GM19438 (cell line): ENCODE results near the gene HNRNPU.

Experiments used
- ATAC-seq: cut with Tn5 transposase; IDR thresholded peaks from one replicate; pipeline ENCODE4 v1.9.1; 2021; ENCODE audit warnings: low read depth; ENCODE audit not compliant: unreplicated experiment

The HNRNPU gene

DNA sequence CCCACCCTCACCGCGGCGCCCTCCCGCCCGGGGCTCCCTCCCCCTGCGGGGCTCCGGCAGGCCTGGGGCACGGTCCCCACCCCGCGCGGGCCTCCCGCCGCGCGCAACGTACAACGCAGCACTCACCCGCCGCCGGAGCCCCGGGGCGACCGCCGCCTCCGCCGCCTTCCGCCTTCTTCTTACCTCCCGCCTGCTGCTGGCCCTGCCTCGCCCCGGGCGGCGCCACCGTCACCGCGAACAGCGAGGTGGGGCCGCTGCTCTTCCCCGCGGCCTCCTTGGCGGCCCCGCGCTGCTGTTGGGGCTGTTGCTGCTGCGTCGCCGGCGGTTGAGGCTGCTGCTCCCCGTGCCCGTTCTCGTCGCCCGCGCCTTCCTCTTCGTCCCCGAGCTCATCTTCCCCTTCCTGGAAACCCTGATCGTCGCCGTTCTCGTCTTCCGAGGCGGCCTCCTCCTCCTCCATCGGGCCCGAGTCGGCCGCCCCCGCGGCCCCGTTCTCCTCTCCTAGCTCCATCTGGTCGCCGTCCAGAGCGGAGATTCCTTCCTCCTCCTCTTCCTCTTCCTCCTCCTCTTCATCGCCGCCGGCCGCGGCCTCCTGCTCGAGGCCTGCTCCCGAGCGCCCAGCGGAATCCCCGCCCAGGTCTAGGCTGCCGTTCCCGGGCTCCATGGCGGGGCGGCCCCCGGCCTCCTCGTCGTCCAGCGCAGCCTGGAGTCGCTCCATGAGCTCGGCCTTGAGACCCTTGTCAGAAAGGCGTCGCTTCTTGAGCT is 671 bp downstream of the HNRNPU start:
- ATAC-seq = peak; percentile 9

DNA sequence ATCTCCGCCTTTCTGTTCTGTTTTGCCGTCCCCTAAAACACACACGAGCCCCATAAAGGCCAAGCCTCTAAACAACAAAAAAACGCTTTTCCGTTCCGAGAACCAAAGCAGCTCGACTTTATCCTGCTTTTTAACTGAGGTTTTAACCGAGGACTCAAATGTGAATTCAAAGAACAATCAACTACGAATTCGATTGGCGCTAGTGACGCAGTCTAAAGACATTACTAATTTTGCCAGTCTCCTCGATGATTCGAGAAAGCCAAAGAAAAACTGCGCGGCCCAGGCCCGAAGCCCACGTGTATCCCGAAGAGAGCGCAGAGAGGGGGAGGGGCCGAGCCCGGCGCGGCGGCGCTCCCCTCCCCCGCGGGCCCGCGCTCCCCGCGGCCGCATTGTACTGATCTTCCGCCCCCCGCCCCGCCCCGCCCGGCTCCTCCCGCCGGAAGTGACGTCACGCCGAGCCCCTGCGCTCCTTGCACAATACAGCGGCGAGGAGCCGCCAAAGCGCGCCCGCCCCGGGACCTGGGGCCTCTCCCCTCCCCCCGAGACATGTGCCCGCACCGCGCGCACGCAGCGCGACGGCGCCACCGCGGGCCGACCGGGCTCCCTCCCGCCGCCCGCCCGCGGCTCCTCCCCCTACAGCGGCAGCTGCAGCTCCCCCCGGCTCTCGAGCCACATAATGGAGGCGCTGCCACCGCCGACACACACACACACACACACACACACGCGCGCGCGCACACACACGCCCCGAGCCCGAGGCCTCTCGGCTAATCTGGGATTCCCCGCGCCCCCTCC is 1.4 kb downstream of the HNRNPU start:
- ATAC-seq = peak; percentile 49

DNA sequence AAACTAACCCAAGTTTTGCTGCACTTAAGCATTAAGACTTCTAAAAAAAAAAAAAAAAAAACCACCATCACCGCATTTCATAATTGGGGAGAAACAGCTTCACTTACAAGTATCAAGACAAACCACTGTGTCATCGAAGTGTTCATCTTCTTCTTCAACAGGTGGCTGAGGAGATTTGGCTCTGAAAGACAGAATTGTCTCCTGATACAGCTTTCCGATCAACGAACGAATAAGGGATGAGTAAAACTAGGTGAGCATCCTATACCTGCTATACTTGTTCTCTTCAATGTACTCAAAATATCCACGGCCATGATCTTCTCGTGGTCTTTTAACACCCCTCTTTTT is 2.0 kb downstream of the HNRNPU start:
- ATAC-seq = no peak

DNA sequence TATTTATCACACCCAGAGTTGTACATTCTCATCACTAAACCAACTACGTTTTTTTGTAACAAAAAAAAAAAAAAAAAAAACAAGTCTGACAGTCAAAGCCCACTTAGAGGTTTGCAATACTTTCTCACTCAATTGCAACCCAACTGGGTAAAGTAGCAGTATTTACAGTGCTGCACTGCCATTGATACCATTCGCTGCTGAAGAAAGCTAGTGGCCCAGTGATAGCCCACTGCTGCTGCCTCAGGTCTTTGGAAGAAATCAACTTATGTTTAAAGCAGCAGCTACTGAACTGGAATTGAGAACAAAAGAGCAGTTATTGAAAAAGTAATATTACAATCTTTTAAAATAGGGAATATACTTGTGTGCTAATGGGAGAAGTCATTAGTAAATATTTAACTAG is 2.7 kb downstream of the HNRNPU start:
- ATAC-seq = no peak

DNA sequence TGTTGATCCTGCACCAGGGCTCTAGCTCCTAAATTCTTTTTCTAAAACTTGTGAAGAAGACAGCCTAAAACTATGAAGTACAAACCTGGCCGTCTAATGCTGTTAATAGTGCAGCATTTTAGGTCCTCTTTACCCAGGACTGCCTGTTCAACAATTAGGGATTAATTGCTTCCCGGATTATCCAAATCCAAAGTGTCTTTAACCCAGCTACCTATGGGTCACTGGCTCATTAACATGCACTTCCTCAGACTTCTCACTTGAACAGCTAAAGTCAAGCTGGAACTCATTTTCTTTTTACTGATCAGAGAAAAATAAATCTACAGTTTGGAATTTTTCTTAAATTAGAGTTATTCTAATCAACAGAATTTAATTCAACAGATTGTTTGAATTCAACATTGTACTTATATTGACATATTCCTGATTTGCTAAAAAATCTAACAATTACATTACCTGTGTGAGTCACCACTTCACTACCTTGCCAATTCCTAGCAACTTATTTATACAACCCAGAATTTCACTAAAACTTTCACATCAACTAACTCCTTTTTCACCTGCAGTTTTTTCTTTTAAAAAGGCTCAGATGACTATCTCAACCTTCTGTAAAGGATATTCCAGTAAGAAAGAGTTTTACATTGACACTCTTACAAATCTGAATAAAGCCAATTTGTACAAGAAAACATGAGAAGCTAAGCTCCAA is 3.3 kb downstream of the HNRNPU start:
- no peak for ATAC-seq

DNA sequence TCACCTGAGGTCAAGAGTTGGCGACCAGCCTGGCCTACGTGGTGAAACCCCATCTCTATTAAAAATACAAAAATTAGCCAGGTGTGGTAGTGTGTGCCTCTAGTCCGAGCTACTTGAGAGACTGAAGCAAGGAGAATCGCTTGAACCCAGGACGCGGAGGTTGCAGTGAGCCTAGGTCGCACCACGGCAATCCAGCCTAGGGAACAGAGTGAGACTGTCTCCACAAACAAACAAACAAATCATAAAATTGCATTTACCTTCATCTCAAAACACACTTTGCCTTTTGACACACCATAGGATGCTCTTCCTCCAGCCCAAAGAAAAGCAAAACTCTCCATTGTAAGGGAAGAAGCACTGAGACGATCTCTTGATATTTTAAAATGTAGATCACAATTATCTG is 4.3 kb downstream of the HNRNPU start:
- no peak for ATAC-seq

DNA sequence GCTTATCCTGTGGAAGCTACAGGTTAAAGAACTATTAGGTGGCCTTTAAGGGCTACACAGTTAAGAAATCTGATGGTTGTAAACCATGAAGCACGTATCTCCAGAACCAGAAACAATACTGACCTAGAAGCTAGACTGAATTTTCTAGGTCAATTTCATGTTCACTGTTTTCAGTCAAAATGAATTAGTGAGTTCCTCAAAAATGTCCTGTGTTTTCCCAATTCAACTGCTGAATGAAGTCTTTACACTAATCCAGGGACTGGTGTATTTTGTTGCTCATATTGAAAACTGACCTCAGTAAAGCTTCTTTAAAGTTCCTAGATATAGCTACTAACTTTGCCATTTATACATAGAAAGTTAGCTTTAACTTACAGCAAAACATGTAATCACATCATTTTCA is 6.0 kb downstream of the HNRNPU start:
- no peak for ATAC-seq

DNA sequence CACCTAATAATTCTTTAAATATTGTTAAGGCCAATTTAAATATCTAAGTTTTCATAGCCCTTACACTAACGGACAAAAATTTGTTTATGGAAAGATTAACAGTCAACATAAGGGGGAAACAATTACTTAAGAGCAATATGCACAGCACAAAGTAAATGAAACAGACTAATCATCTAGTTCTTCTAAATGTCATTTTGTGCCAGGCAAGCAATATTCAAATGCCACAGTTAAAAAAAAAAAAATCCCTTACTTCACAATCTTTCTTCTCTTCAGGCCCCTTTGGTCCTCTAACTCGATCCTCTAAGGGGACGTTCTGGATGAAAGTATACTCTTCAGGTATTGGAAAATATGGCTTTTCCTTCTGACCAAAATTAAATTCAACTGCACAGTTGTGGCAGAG is 6.6 kb downstream of the HNRNPU start:
- no peak for ATAC-seq

DNA sequence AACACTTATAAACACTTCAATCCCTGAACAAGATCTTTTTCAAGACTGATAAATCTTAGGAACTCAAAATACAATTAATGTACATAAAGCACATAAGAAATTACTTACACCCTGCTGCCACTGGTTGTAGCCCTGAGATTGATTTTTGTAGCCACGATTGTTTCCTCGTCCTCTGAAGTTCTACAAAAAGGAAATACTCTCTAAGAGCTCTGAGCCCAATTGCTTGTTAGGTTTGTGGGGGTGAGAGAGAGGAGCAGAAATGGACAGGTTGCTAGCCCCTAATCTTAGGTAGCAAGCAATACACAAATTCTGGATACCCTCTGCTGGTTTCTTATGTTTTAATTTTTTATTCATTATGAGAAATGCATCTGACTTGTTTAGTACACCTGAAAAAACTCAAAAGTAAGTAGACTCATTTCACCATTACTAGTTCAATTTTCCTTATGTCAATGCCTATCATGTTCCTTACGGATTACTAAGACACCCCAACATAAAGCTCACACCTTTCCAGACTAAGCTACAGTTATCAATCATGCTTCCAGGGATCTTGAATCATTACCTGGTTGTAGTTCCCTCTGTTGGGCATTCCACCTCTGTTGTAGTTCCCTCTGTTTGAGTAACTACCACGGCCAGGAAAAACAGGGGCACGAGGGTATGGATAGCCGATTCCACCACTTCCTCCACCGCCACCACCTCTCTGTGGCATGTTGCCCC is 9.3 kb downstream of the HNRNPU start:
- ATAC-seq = no peak

DNA sequence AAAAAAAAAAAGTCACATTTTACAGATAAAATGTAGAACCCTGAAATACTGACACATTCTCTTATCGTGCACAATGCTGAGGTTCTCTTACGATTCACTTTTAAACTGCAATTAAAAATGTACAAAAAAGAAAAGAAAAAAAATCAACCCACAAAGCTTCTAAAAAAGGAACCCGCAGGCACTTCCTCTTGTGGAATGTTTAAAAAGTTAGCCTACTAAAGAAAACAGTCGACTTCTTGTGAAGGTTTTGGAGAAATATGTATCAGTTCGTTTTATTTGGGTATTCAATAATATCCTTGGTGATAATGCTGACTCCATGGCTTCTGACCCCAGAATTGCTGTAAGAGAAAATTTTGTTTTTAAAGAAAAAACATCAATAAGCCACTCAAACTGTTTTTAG is 10.2 kb downstream of the HNRNPU start:
- no peak for ATAC-seq

DNA sequence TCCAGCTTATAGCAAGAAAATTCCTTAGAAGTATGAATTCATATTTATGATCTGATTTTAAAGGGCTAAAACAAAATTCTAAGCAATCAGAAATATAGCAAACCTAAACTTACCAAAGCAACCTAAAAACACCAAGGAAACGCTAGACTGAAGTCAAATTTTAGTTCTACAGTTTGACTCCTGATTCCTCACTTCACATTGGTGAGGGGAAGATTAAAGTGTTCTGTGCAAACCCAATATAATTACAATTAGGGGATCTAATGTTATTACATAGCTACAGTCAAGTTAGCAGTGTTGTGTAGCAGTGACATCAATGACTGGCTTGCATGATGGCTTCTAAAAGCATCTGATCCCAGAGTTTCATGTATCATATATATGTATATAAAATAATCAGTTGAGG is 11.6 kb downstream of the HNRNPU start:
- no peak for ATAC-seq

DNA sequence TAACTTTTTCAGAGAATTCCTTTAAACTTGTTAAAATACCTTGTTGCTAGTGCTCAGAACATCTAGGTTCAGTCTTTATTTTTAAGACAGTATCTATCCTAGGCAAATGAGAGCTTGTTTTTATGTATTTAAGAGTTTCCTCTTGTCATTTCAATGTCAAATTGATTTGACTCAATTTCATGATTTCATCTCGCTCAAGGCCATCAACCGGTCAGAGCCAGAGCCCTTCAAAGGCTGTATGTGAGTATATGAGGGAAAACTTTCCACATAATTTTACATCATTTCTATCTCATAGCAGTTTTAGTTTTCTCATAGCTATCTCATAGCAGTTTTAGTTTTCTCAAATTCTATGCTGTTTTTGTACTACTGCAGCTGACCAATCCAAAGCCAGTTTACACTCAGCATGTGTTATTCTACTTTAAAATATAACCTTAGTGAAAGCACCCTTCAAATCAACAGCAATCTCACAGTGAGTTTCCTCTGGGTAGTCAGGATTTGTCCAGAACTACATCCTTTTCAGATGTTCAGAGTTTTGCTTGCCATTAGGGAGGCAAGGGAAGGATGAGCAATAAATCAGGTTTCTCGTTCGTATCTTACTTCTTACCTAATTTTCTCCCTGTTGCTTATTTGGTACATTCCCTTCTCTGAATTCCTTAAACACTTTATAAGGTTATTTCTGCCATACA is 12.7 kb downstream of the HNRNPU start:
- ATAC-seq = no peak

DNA sequence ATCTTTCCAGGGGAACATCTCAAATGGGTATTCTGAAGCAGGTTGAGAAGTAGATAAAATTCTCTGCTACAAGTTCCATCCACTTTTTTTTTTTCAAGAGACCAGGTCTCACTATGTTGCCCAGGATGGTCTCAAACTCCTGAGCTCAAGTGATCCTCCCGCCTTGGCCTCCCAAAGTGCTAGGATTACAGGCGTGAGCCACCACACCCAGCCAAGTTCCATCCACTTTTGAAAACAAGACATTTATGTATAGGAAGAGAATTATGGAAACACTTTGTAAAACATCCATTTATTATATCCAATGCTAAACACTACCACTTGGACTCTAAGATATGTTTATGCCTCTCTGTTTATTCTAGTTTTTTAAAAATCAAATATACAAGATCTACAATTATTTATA is 13.4 kb downstream of the HNRNPU start:
- ATAC-seq = no peak

DNA sequence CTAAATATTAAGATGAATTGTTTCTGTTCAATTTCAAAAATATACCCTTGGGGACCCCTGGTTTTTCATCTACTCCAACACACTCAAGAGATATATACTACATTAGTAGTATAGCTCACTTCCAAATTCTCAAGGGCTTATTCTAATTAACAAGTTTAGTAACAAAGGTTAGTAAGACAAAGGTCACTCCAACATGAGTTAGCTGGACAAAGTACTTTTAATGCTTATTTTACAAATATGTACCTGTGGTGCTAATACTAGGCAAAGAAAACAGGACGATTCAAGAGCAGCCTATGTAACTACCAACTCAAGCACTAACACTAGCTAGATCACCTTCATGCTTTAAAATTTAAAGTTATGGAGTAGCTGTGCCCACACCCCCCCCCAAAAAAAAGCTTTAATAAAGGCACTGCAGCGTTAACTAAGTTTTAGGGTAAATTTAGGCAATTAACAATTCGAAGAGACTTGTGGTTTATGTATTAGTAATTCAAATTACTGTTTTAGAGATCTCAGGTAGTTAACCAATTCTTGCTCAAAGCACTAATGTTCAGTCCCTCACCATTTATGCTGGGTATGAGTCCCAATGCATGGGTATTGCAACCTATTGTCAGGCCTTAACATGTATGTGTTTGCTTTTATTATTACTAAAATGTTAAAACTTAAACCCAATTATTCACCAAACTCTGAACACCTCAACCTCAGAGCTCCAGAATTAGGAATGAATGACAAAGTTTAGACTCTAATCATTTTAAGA is 14.1 kb downstream of the HNRNPU start:
- no peak for ATAC-seq

DNA sequence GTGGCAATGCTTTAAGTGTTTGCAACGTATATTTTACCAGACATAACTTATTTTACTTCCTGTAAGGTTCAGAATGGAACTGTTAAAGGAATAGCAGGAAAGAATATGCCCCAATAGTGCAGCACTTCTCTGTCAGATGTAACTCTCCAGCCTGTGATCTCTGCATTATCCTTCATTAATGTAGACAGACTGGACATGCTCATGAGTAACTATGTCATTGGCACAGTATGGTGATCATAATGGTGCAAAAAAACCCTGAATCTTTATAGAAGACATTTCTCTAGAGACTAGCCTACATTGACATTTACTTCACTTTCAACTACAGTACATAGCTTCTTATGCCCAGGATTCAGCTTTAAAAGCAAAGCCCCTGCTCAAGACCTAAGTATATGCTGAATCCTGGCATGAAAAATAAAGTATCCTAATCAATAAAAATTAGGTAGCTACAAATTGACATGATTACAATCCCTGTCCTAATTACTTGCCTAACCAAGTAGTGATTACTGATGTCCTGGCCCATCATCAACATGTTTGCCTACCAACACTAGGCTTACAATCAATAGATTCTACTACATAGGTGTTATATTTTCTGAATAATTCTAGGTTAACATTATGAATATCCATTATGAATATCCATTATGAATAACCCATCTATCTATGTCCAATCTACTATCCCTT is 15.0 kb downstream of the HNRNPU start:
- ATAC-seq = no peak

DNA sequence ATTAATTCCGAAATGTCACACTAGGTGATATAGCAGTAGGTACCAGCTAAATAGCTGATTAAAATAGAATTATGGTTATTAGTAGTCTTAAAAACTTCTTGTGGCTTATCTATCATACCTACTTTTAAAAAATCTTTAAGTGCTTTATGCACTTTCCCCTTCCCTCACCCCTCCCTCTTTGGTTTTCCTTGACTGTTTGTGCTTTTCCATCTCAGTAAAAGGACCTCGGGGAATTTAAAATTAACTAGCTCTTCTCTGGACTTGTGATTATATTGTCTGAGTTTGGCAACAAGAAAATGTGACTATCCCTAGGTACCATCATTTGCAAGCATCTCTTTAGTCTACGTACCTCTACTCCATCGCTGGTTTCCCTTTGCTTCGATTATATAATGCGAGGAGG is 17.7 kb downstream of the HNRNPU start:
- no peak for ATAC-seq

DNA sequence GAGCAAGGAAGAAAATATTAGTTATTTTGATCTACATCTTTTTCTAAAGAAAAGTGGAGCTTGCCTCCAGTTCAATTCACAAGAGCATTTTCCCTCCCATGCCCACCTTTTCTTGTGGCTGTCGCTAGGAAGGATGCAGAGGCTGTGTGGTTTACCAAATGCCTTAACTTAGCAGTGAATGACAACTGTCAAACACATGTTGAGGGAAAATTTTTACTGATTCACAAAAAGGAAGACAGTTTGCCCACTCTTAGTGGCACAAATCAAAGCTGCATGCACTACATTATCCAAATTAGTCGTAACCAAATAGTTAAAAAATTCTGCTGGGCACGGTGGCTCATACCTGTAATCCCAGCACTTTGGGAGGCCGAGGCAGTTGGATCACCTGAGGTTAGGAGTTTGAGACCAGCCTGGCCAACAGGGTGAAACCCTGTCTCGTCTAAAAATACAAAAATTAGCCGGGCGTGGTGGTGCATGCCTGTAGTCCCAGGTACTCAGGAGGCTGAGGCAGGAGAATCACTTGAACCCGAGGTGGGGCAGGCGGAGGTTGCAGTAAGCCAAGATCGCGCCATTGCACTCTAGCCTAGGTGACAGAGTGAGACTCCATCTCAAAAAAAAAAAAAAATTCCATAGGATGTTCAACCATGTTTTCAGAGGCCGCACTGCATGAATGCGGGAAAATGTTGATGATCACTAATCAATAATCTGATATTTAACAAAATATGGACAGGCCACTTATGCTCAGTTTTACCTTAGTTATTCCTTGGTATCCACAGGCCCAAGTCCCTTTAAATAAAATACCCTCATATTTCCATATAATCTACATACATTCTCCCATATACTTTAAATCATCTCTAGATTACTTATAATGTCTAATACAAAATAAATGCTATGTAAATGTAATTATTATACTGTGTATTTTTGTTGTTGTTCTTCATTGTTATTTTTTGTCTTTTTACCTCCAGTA is 19.9 kb downstream of the HNRNPU start:
- no peak for ATAC-seq
